ENCODE data around the gene MKNK2. TPM values are rescaled to one million over a fixed set of nuclear protein-coding genes. Genes with fewer than 3 reads are reported as not detected.

The MKNK2 gene
- 35.6 to 83.3 TPM (median 75.7 TPM) in 5 replicates for total RNA-seq (2022; extraction: Qiagen RNA extraction; ENCODE audit: low read depth)

GRCh38 chr19:2050991-2051772, at the start of gene MKNK2:
Gene MKNK2 (minus strand): TSS chr19:2051244. CDS start chr19:2050851, 393 bp downstream.

DNA sequence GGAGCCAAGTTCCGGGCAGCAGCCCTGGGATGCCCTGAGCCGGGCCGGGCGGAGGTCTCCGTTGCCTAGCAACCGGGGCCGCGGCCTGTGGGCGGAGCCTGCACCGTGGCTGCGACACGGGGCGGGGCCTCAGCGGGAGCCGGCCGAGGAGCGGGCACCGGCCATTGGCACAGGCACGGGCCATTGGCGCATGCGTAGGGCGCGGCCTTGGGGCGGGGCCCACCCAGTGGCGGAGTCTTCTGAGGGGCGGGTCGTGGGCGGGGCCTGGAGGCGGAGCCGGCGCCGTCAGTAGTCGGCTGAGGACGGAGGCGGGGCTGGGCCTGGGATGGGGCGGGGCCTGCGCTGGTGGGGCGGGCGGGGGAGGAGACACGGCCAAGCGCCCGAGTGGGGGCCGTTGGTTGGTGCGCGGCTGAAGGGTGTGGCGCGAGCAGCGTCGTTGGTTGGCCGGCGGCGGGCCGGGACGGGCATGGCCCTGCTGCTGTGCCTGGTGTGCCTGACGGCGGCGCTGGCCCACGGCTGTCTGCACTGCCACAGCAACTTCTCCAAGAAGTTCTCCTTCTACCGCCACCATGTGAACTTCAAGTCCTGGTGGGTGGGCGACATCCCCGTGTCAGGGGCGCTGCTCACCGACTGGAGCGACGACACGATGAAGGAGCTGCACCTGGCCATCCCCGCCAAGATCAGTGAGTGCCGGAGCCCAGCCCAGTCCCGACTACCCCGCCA, 45.6 kb upstream of the MKNK2 start, which contains the start of gene IZUMO4:
Gene IZUMO4, plus strand, starts transcription at position 436 of the 723 bp plus-strand sequence. Its CDS starts 31 bp downstream, at position 467.

GRCh38 chr19:2096034-2096479, 45.0 kb upstream of the MKNK2 start, which contains the start of gene MOB3A:
Gene MOB3A (minus strand): TSS chr19:2096326. CDS start chr19:2078560, 17,766 bp downstream.

DNA sequence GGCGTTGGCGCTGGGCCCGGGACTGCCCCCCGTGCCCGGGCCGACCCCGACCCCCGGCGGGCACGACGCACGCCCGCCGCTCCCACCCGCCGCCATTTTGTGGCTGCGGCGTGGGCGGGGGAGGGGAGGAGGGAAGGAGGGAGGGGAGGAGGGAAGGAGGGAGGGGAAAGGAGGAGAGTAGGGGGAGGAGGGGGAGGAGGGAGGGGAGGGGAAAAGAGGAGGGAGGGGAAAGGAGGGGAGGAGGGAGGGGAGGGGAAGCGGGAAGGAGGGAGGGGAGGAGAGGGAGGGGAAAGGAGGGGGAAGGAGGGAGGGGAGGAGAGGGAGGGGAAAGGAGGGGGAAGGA, 35.5 kb downstream of the MKNK2 start, which contains the start of gene BTBD2:
Gene BTBD2, minus strand, starts transcription at position 107 of the 343 bp plus-strand sequence. Its CDS starts 11 bp downstream, at position 96.

Other genes starting within 250 kb of the MKNK2 start
- 2.1 to 3.3 TPM (median 2.4 TPM) in 5 replicates for gene ATP8B3, start 239.0 kb downstream of the MKNK2 start, total RNA-seq (2022; extraction: Qiagen RNA extraction; ENCODE audit: low read depth)
- gene REXO1, start 202.8 kb downstream of the MKNK2 start, total RNA-seq (2022; extraction: Qiagen RNA extraction; ENCODE audit: low read depth) = 15.8 to 23.8 TPM (median 20.9 TPM) in 5 replicates
- 11.6 to 34.9 TPM (median 29.3 TPM) in 5 replicates for gene KLF16, start 187.7 kb downstream of the MKNK2 start, total RNA-seq (2022; extraction: Qiagen RNA extraction; ENCODE audit: low read depth)
- 12.2 to 41.4 TPM (median 39.7 TPM) in 5 replicates for gene ABHD17A, start 165.7 kb downstream of the MKNK2 start, total RNA-seq (2022; extraction: Qiagen RNA extraction; ENCODE audit: low read depth)
- gene ADAT3, start 145.8 kb downstream of the MKNK2 start, total RNA-seq (2022; extraction: Qiagen RNA extraction; ENCODE audit: low read depth) = 1.4 to 7.2 TPM (median 5.7 TPM) in 5 replicates
- gene SCAMP4, start 145.8 kb downstream of the MKNK2 start, total RNA-seq (2022; extraction: Qiagen RNA extraction; ENCODE audit: low read depth) = 49.1 to 58.8 TPM (median 57.5 TPM) in 5 replicates
- 33.5 to 54.5 TPM (median 49.4 TPM) in 5 replicates for gene CSNK1G2, start 110.1 kb downstream of the MKNK2 start, total RNA-seq (2022; extraction: Qiagen RNA extraction; ENCODE audit: low read depth)
- gene BTBD2, start 35.5 kb downstream of the MKNK2 start, total RNA-seq (2022; extraction: Qiagen RNA extraction; ENCODE audit: low read depth) = 20.5 to 49.3 TPM (median 44.8 TPM) in 5 replicates
- gene MOB3A, start 45.1 kb upstream of the MKNK2 start, total RNA-seq (2022; extraction: Qiagen RNA extraction; ENCODE audit: low read depth) = 9.7 to 16.0 TPM (median 12.5 TPM) in 5 replicates
- gene IZUMO4, start 45.7 kb upstream of the MKNK2 start, total RNA-seq (2022; extraction: Qiagen RNA extraction; ENCODE audit: low read depth) = 0.42 to 1.8 TPM (median 0.70 TPM) in 4 of 5 replicates, not detected in the other
- gene AP3D1, start 100.3 kb upstream of the MKNK2 start, total RNA-seq (2022; extraction: Qiagen RNA extraction; ENCODE audit: low read depth) = 43.3 to 77.0 TPM (median 72.5 TPM) in 5 replicates
- gene DOT1L, start 112.7 kb upstream of the MKNK2 start, total RNA-seq (2022; extraction: Qiagen RNA extraction; ENCODE audit: low read depth) = 7.2 to 17.5 TPM (median 16.5 TPM) in 5 replicates
- gene PLEKHJ1, start 185.1 kb upstream of the MKNK2 start, total RNA-seq (2022; extraction: Qiagen RNA extraction; ENCODE audit: low read depth) = 30.0 to 62.7 TPM (median 56.1 TPM) in 5 replicates
- 55.3 to 77.1 TPM (median 72.5 TPM) in 5 replicates for gene SF3A2, start 185.6 kb upstream of the MKNK2 start, total RNA-seq (2022; extraction: Qiagen RNA extraction; ENCODE audit: low read depth)
- 5.3 to 22.3 TPM (median 16.9 TPM) in 5 replicates for gene AMH, start 198.1 kb upstream of the MKNK2 start, total RNA-seq (2022; extraction: Qiagen RNA extraction; ENCODE audit: low read depth)
- gene JSRP1, start 205.2 kb upstream of the MKNK2 start, total RNA-seq (2022; extraction: Qiagen RNA extraction; ENCODE audit: low read depth) = 0.49 to 1.8 TPM (median 0.87 TPM) in 4 of 5 replicates, not detected in the other
- 0.07 TPM in 1 of 5 replicates, not detected in the others for gene PEAK3, start 230.9 kb upstream of the MKNK2 start, total RNA-seq (2022; extraction: Qiagen RNA extraction; ENCODE audit: low read depth)